ENCODE results near the gene MTFR1L. TPM values are rescaled to one million over a fixed set of nuclear protein-coding genes. Genes with fewer than 3 reads are reported as not detected.
A peak's percentile ranks its signal among the peaks of the same experiment; 100 is the strongest.

The MTFR1L gene
- total RNA-seq, 1 donor from 2014 or later: 48.1 TPM

DNA sequence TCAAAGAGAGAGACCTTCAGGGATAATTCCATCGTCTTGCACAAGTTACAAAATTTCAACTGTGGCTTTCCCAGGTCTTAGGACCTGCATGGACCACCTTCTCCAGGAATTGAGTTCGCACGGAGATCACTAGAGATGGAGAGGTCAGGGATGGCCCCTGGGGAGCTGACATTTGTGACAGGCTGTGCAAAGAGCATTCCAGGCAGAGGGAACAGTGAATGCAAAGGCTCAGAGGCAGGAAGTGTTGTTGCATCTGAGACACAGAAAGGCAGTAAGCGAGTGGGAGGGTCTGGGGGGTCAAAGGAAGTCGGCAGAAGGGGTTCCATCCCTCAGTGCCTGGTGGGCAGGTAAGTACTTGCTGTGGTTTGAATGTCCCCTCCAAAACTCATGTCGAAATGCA lies 29.3 kb upstream of the MTFR1L start:
- peak overlapping the region; percentile 32 for H3K4me3 Mint-ChIP-seq (ENCODE audit: unreplicated experiment)
- peaks cover 3% of the 10 kb centered on the region for H3K4me1 Mint-ChIP-seq (ENCODE audit: unreplicated experiment)
- no peak for DNase-seq (ENCODE audit: low spot score)
- no peak overlapping the region for H3K27ac Mint-ChIP-seq (ENCODE audit: unreplicated experiment)
- H3K27me3 Mint-ChIP-seq (ENCODE audit: unreplicated experiment): peaks cover 5% of the 10 kb centered on the region
- peaks cover 13% of the 10 kb centered on the region for H3K36me3 Mint-ChIP-seq (ENCODE audit: low read depth, unreplicated experiment)
- H3K9me3 Mint-ChIP-seq (ENCODE audit: unreplicated experiment): no peaks in the 10 kb centered on the region
- no peak for TF ChIP-seq CTCF (IDR thresholded peaks at IDR 0.05; ENCODE audit: unreplicated experiment)

- Mint-ChIP-seq H3K27me3 (ENCODE audit: unreplicated experiment) (peaks cover 9% of the 10 kb centered on the region), H3K36me3 (ENCODE audit: low read depth, unreplicated experiment) (peaks cover 20% of the 10 kb centered on the region), H3K4me3 (ENCODE audit: unreplicated experiment) (no peak overlapping the region), H3K9me3 (ENCODE audit: unreplicated experiment) (no peaks in the 10 kb centered on the region), H3K27ac (ENCODE audit: unreplicated experiment) (peak overlapping the region; percentile 79), H3K4me1 (ENCODE audit: unreplicated experiment) (peaks cover 9% of the 10 kb centered on the region)
- no peak for TF ChIP-seq CTCF (IDR thresholded peaks at IDR 0.05; ENCODE audit: unreplicated experiment)
- DNase-seq (ENCODE audit: low spot score): no peak
Measured at GRCh38 chr1:25792115-25792514, 27.6 kb upstream of the MTFR1L start.

- peaks cover 23% of the 10 kb centered on the region for H3K4me1 Mint-ChIP-seq (ENCODE audit: unreplicated experiment)
Measured at GRCh38 chr1:25793585-25794170, 26.1 kb upstream of the MTFR1L start.

DNA sequence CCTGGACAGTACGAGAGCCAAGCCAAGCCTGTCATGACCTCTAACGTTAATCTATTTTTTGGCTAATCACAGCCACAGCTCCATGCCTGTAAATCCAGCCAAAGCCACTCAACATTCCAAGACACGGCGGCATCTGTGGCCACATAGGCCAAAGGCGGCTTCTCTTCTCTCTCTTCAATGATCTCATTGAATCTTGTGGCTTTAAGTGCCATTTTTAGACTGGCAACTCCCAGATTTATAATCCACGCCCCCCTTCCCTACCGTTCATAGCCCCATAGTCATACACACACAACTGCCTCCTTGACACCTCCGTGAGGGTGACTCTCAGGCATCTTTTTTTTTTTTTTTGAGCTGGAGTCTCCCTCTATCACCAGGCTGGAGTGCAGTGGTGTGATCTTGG lies 25.4 kb upstream of the MTFR1L start:
- H3K4me1 Mint-ChIP-seq (ENCODE audit: unreplicated experiment): peaks cover 26% of the 10 kb centered on the region
- H3K36me3 Mint-ChIP-seq (ENCODE audit: low read depth, unreplicated experiment): peaks cover 24% of the 10 kb centered on the region
- H3K27me3 Mint-ChIP-seq (ENCODE audit: unreplicated experiment): peaks cover 12% of the 10 kb centered on the region
- no peak for TF ChIP-seq CTCF (IDR thresholded peaks at IDR 0.05; ENCODE audit: unreplicated experiment)
- H3K27ac Mint-ChIP-seq (ENCODE audit: unreplicated experiment): no peak overlapping the region
- no peak for DNase-seq (ENCODE audit: low spot score)
- H3K4me3 Mint-ChIP-seq (ENCODE audit: unreplicated experiment): no peak overlapping the region
- H3K9me3 Mint-ChIP-seq (ENCODE audit: unreplicated experiment): no peaks in the 10 kb centered on the region

More at GRCh38 chr1:25793585-25794170, 26.1 kb upstream of the MTFR1L start:
- no peak for TF ChIP-seq CTCF (IDR thresholded peaks at IDR 0.05; ENCODE audit: unreplicated experiment)
- Mint-ChIP-seq H3K27ac (ENCODE audit: unreplicated experiment) (no peak overlapping the region), H3K9me3 (ENCODE audit: unreplicated experiment) (no peaks in the 10 kb centered on the region), H3K27me3 (ENCODE audit: unreplicated experiment) (peaks cover 12% of the 10 kb centered on the region), H3K36me3 (ENCODE audit: low read depth, unreplicated experiment) (peaks cover 24% of the 10 kb centered on the region), H3K4me3 (ENCODE audit: unreplicated experiment) (no peak overlapping the region)
- no peak for DNase-seq (ENCODE audit: low spot score)

DNA sequence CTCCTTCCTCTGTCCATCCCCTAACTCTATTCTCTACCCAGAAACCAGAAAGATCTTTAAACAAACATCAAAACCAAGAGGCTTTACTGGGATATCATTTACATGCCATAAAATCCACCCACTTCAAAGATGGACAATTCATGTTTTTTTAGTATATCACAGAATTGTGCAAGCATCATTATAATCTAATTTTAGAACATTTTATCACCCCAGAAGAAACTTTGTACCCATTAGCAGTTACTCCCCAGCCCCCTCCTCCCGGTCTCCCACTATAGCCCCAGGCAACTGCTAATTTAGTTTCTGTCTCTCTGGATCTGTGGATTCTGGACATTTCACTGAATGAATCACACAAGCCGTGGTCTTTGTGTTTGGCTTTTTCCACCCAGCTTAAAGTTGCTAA lies 24.5 kb upstream of the MTFR1L start:
- TF ChIP-seq CTCF (IDR thresholded peaks at IDR 0.05; ENCODE audit: unreplicated experiment): no peak
- Mint-ChIP-seq H3K27me3 (ENCODE audit: unreplicated experiment) (peaks cover 11% of the 10 kb centered on the region), H3K9me3 (ENCODE audit: unreplicated experiment) (no peaks in the 10 kb centered on the region), H3K4me3 (ENCODE audit: unreplicated experiment) (no peak overlapping the region), H3K27ac (ENCODE audit: unreplicated experiment) (no peak overlapping the region), H3K4me1 (ENCODE audit: unreplicated experiment) (peaks cover 30% of the 10 kb centered on the region), H3K36me3 (ENCODE audit: low read depth, unreplicated experiment) (peaks cover 17% of the 10 kb centered on the region)
- no peak for DNase-seq (ENCODE audit: low spot score)

All from endothelial cell (in vitro differentiated cells).